ENCODE results near the gene LRRC8D. TPM values are rescaled to one million over a fixed set of nuclear protein-coding genes. Genes with fewer than 3 reads are reported as not detected.
A peak's percentile ranks its signal among the peaks of the same experiment; 100 is the strongest.

LRRC8D gene
- total and polyA plus RNA-seq, 2 of the 4 experiments (the other 2 are of a cell fraction) = 34.1 to 35.3 TPM

- CTCF ChIA-PET = interaction anchor here (1.4 to 1.7 kb wide), 2 partner anchors 10 to 180 kb away, joined by 3 read pairs; no protein-coding TSS in a partner anchor
- Histone ChIP-seq H3K4me2 (ENCODE audit: low read depth, low read length) (no peak overlapping the region), H2BK120ac (ENCODE audit: low read depth, low read length) (no peak overlapping the region), H3K4me3 (ENCODE audit: insufficient read depth, low read depth, low read length) (no peak overlapping the region), H3K56ac (ENCODE audit: extremely low read depth, insufficient read depth, low read length) (no peak overlapping the region), H3K27me3 (ENCODE audit: control insufficient read depth, insufficient read depth, low read length) (no peaks in the 10 kb centered on the region), H3K4me1 (ENCODE audit: control insufficient read depth, insufficient read depth, low read length) (peaks cover 4% of the 10 kb centered on the region), H4K91ac (ENCODE audit: insufficient read depth, low read depth, low read length) (no peak overlapping the region), H4K20me1 (ENCODE audit: insufficient read depth, low read length) (peaks cover 4% of the 10 kb centered on the region; the same call in 1 of the 2 replicates), H4K5ac (ENCODE audit: low read depth, low read length) (no peak overlapping the region), H3K36me3 (ENCODE audit: control insufficient read depth, insufficient read depth, low read length) (no peaks in the 10 kb centered on the region), H3K23ac (ENCODE audit: low read depth, low read length) (no peak overlapping the region), H2BK20ac (ENCODE audit: low read depth, low read length) (no peak overlapping the region), H3K14ac (replicated peaks; ENCODE audit: low read depth, low read length) (0 out of 2 replicates have a peak overlapping the region, but pooled peaks have one; percentile 37), H2AK9ac (replicated peaks; ENCODE audit: low read depth, low read length, poor library complexity) (no peak overlapping the region), H3K9me1 (ENCODE audit: insufficient read depth, low read length) (0 out of 2 replicates have a peak, but pooled peaks cover 7% of the 10 kb centered on the region), H4K8ac (ENCODE audit: low read depth in 2 of 2, low read length in 2 of 2) (no peak overlapping the region), H2BK15ac (ENCODE audit: low read depth, low read length) (no peak overlapping the region), H3K27ac (ENCODE audit: insufficient read depth, low read length) (no peak overlapping the region), H2AFZ (replicated peaks; ENCODE audit: low read length, poor library complexity) (no peak overlapping the region), H3K18ac (ENCODE audit: low read depth, low read length) (no peak overlapping the region), H2BK5ac (ENCODE audit: low read depth, low read length, poor library complexity, severe bottlenecking) (no peak overlapping the region), H3K9me3 (ENCODE audit: control insufficient read depth, insufficient read depth, low read length) (no peaks in the 10 kb centered on the region), H3K9ac (ENCODE audit: low read depth, low read length) (no peak overlapping the region), H3K4ac (ENCODE audit: low read depth, low read length) (no peak overlapping the region), H2AK5ac (ENCODE audit: low read depth, low read length) (no peak overlapping the region), H3K79me1 (ENCODE audit: low read depth in 1 of 2, low read length in 2 of 2) (0 out of 4 replicates have a peak, but pooled peaks cover 0 to 2% of the 10 kb centered on the region in 2 experiments)
- DNase-seq (no peak), ATAC-seq (ENCODE audit: low read depth) (no peak)
- POLR2A ChIA-PET (ENCODE audit: unreplicated experiment) = interaction anchor here (0.6 kb wide), 1 partner anchor 83 kb away, joined by 3 read pairs; no protein-coding TSS in a partner anchor
- TF ChIP-seq CTCF (conservative IDR thresholded peaks at IDR 0.05; ENCODE audit: low read depth, low read length) (no peak), MAFK (IDR thresholded peaks at IDR 0.05; ENCODE audit: low read depth, low read length) (no peak), FOS (IDR thresholded peaks at IDR 0.05; ENCODE audit: low read depth, low read length) (no peak), NFE2L2 (IDR thresholded peaks at IDR 0.05; ENCODE audit: low read depth, low read length) (no peak)
- no CpG with 5 or more reads among the region's 7 CpGs for WGBS, 2 experiments (ENCODE audit: extremely low coverage in 2 of 2, insufficient read length in 1 of 2)
- dilution Hi-C loops (cut with HindIII; ENCODE audit: low sequenced_read_pairs, unreplicated experiment) = no loop called here
- BruUV-seq (replicated peaks) = no TSS peak
- in situ Hi-C loops (cut with MboI; ENCODE audit: low sequenced_read_pairs) = no loop called here
- intact Hi-C loops (cut with micrococcal nuclease) = no loop called here
These were observed 12.6 kb downstream of the LRRC8D start for GRCh38 chr1:89833183-89834082.
